Gastrocnemius medialis (tissue), 4 donors: ENCODE data around the gene KCNE3. TPM values are rescaled to one million over a fixed set of nuclear protein-coding genes. Genes with fewer than 3 reads are reported as not detected.
A peak's percentile ranks its signal among the peaks of the same experiment; 100 is the strongest.

ENCODE experiments used
- ATAC-seq, 2 donors: fragments of 150-250 bp; one replicate each; pipeline ENCODE4 v1.9.1; 2016
- DNase-seq, 2 donors: peaks; one replicate each; pipeline ENCODE4 v3.0.0-alpha.2; 2019
- H3K27ac ChIP-seq, 4 donors: fragments of 200-600 bp; sonication (generic); 1 replicate in 1 of 4; 2 replicates in 3 of 4; pipeline ENCODE4 v1.5.1; 2016 to 2018; ENCODE audit warnings: mild to moderate bottlenecking in 2 of 4, moderate library complexity in 1 of 4
- H3K27me3 ChIP-seq, 3 donors: fragments of 200-600 bp; sonication (generic) in 2 of 3; 1 replicate in 1 of 3; 2 replicates in 2 of 3; pipeline versions ENCODE4 v1.5.1 to v1.6.0; 2016 to 2019; ENCODE audit warnings: mild to moderate bottlenecking in 1 of 3, moderate library complexity in 1 of 3
- H3K36me3 ChIP-seq, 2 donors: fragments of 200-600 bp; sonication (generic) in 1 of 2; one replicate each; pipeline ENCODE4 v1.5.1; 2017 to 2018
- H3K4me1 ChIP-seq, 2 donors: fragments of 200-600 bp; sonication (generic) in 1 of 2; one replicate each; pipeline ENCODE4 v1.5.1; 2016 to 2017; ENCODE audit warnings: mild to moderate bottlenecking in 2 of 2
- H3K4me3 ChIP-seq, 4 donors: fragments of 200-600 bp; sonication (generic) in 3 of 4; 1 replicate in 1 of 4; 2 replicates in 3 of 4; pipeline ENCODE4 v1.5.1; 2016 to 2019; ENCODE audit warnings: mild to moderate bottlenecking in 2 of 4
- H3K9me3 ChIP-seq, 3 donors: fragments of 200-600 bp; sonication (generic) in 2 of 3; 1 replicate in 1 of 3; 2 replicates in 2 of 3; pipeline ENCODE4 v1.5.1; 2016 to 2019
- CTCF ChIP-seq, 5 experiments: fragments of 450-650 bp in 3 of 5; fragments of 200-600 bp in 2 of 5; sonication (generic) in 2 of 5; IDR thresholded peaks in 4 of 5; conservative IDR thresholded peaks in 1 of 5; 1 replicate in 4 of 5; 2 replicates in 1 of 5; pipeline ENCODE4 v1.5.1; 2016 to 2019; ENCODE audit warnings: antibody characterized with exemption in 5 of 5, mild to moderate bottlenecking in 3 of 5, moderate library complexity in 3 of 5
- POLR2A ChIP-seq, 2 donors: fragments of 450-650 bp; IDR thresholded peaks; one replicate each; pipeline ENCODE4 v1.6.1; 2017; ENCODE audit warnings: antibody characterized with exemption in 2 of 2, mild to moderate bottlenecking in 2 of 2, moderate library complexity in 2 of 2
- in situ Hi-C, 4 donors: fragments of 200-750 bp; cut with MboI; loops; one replicate each; pipeline versions ENCODE4 v1.15.0 to v1.8.0; 2017; ENCODE audit warnings: low sequenced_read_pairs in 4 of 4
- intact Hi-C: fragments of 100-400 bp; cut with DNase I; formaldehyde crosslinking; loops from one replicate; pipeline ENCODE4 v1.15.1; 2023; ENCODE audit warnings: low total_unique reads
- total RNA-seq, 4 donors: library from RNA; depleted of rRNA; stranded (reverse); fragments of >200 nt; gene quantifications; one replicate each; pipeline versions ENCODE4 v1.1.0 to v1.2.3, GENCODE V29; 2016

Gene KCNE3
- total RNA-seq, 4 donors from 2014 or later: 0.24 to 2.8 (median 1.1) TPM

DNA sequence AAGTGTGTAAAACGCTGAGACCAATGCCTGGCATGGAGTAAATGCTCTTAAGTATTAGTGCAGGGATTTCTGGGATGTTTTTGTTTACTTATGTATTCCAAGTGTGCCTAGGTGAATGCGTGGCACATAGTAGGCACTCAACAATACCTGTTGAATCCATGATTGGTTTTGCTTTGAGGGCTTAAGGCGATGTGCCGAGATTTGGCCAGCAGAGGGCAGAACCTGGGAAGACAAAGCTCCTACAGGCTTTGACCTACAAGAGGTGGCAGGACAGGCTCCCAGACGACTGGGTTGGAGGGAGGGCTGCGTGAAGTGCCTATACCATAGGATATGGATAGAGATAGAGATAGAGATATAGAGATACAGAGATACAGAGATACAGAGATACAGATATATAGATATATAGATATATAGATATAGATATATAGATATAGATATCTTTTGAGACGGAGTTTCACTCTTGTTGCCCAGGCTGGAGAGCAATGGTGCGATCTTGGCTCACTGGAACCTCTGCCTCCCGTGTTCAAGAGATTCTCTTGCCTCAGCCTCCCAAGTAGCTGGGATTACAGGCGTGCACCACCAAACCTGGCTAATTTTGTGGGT, 13.9 kb downstream of the KCNE3 start:
- H3K36me3 ChIP-seq: no peaks in the 10 kb centered on the region
- no peak overlapping the region for H3K4me3 ChIP-seq
- ATAC-seq (peak; percentile 56 to 67), DNase-seq (peak in 1 of 2 donors; percentile 39)
- in situ Hi-C loops: loop anchor here (5.0 to 25.0 kb wide), 4 partner anchors 71 to 284 kb away; partner anchors contain the start of genes CHRDL2 (in 2 of the 4) and RNF169 (in 2 of the 4)
- H3K27ac ChIP-seq: no peak overlapping the region
- intact Hi-C loops: loop anchor here (1.0 to 5.0 kb wide), 2 partner anchors 117 to 274 kb away; no protein-coding TSS in a partner anchor
- H3K4me1 ChIP-seq: no peaks in the 10 kb centered on the region
- peak; percentile 28 to 72 (median 59) for TF ChIP-seq CTCF (IDR thresholded peaks at IDR 0.05 in 4 of 5, conservative IDR thresholded peaks at IDR 0.05 in 1 of 5)
- no peak for TF ChIP-seq POLR2A (IDR thresholded peaks at IDR 0.05)
- no peaks in the 10 kb centered on the region for H3K9me3 ChIP-seq
- no peaks in the 10 kb centered on the region for H3K27me3 ChIP-seq

DNA sequence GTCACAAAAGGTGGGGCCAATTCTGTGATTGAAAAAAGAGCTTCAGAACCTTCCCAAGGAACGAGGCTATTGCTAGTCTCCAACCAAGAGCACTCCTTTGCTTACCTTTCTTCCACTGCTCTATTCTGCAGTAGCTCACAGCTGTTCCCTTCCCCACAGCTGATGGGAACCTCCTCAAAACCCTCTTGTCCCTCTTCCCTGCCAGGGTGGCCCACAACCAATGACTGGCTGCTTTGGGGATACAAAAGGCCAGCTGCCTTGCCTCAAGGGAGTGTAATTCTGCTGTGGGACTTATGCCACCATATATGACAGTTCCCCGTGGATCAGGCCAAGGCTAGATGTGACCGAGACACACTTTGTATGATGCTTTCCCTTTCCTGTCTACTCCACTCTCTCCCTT, 15.0 kb downstream of the KCNE3 start:
- Histone ChIP-seq H3K4me3 (no peak overlapping the region), H3K27ac (no peak overlapping the region), H3K4me1 (no peaks in the 10 kb centered on the region), H3K36me3 (no peaks in the 10 kb centered on the region), H3K27me3 (no peaks in the 10 kb centered on the region), H3K9me3 (no peaks in the 10 kb centered on the region)
- ATAC-seq: no peak
- TF ChIP-seq CTCF (IDR thresholded peaks at IDR 0.05 in 4 of 5, conservative IDR thresholded peaks at IDR 0.05 in 1 of 5) (no peak), POLR2A (IDR thresholded peaks at IDR 0.05) (no peak)
- DNase-seq: no peak
- intact Hi-C loops (loop anchor here (5.0 kb wide), 1 partner anchor 275 kb away; no protein-coding TSS in a partner anchor), in situ Hi-C loops (loop anchor here (5.0 to 25.0 kb wide), 4 partner anchors 70 to 285 kb away; partner anchors contain the start of genes CHRDL2 (in 2 of the 4) and RNF169 (in 2 of the 4))

- TF ChIP-seq POLR2A (IDR thresholded peaks at IDR 0.05): no peak
- H3K36me3 ChIP-seq: no peaks in the 10 kb centered on the region
- in situ Hi-C loops (loop anchor here (5.0 to 25.0 kb wide), 4 partner anchors 68 to 287 kb away; partner anchors contain the start of genes CHRDL2 (in 2 of the 4) and RNF169 (in 2 of the 4)), intact Hi-C loops (loop anchor here (5.0 kb wide), 1 partner anchor 277 kb away; no protein-coding TSS in a partner anchor)
- no peak overlapping the region for H3K27ac ChIP-seq
- no peak for DNase-seq
- H3K9me3 ChIP-seq: no peaks in the 10 kb centered on the region
- no peaks in the 10 kb centered on the region for H3K27me3 ChIP-seq
- H3K4me3 ChIP-seq: no peak overlapping the region
- ATAC-seq: no peak
- peaks cover 0 to 2% of the 10 kb centered on the region in 2 donors for H3K4me1 ChIP-seq
These were observed 17.0 kb downstream of the KCNE3 start for GRCh38 chr11:74450318-74450717.

GRCh38 chr11:74449369-74449931, 17.9 kb downstream of the KCNE3 start:
- peak in 1 of 2 donors; percentile 28 for DNase-seq
- Histone ChIP-seq H3K27me3 (no peaks in the 10 kb centered on the region), H3K9me3 (no peaks in the 10 kb centered on the region), H3K4me1 (peaks cover 8 to 9% of the 10 kb centered on the region in 2 donors), H3K36me3 (no peaks in the 10 kb centered on the region), H3K4me3 (no peak overlapping the region), H3K27ac (no peak overlapping the region)
- intact Hi-C loops (loop anchor here (1.0 to 2.0 kb wide), 2 partner anchors 61 to 195 kb away; no protein-coding TSS in a partner anchor), in situ Hi-C loops (loop anchor here in 3 of 4 donors (5.0 to 10.0 kb wide), 4 partner anchors 55 to 195 kb away; partner anchors contain the start of gene PGM2L1 (in 1 of the 3))
- peak; percentile 71 to 78 for ATAC-seq
- TF ChIP-seq CTCF (IDR thresholded peaks at IDR 0.05 in 4 of 5, conservative IDR thresholded peaks at IDR 0.05 in 1 of 5): peak; percentile 52 to 79 (median 74)
- TF ChIP-seq POLR2A (IDR thresholded peaks at IDR 0.05): no peak

DNA sequence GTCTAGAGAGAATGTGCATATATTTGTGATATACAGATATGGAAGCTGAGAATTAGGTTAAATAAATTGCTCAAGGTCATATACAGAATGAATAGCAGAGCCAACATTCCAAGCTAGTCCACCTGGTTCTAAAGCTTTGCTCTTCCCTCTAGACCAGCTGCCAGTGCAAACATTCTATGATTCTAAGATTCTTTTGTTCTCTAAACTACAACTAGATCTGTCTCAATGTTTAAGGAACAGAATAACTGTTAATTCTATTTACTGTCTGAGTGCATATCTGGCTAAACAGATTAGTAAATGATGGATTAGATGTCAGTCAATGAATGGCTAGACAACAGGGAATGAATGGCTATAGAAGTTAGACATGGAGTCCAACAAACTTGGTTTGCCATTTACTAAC, 19.6 kb downstream of the KCNE3 start:
- in situ Hi-C loops: loop anchor here in 3 of 4 donors (5.0 to 10.0 kb wide), 4 partner anchors 53 to 193 kb away; partner anchors contain the start of gene PGM2L1 (in 1 of the 3)
- no peak for ATAC-seq

More for the DNA sequence above, 19.6 kb downstream of the KCNE3 start:
- no peak for TF ChIP-seq POLR2A (IDR thresholded peaks at IDR 0.05)
- TF ChIP-seq CTCF (IDR thresholded peaks at IDR 0.05 in 4 of 5, conservative IDR thresholded peaks at IDR 0.05 in 1 of 5): no peak
- Histone ChIP-seq H3K4me1 (peaks cover 26% of the 10 kb centered on the region in 2 donors), H3K27ac (no peak overlapping the region), H3K4me3 (no peak overlapping the region), H3K9me3 (no peaks in the 10 kb centered on the region), H3K27me3 (no peaks in the 10 kb centered on the region), H3K36me3 (no peaks in the 10 kb centered on the region)
- intact Hi-C loops: loop anchor here (2.0 kb wide), 1 partner anchor 193 kb away; no protein-coding TSS in a partner anchor
- no peak for DNase-seq
